Body of pancreas (tissue), 4 donors: ENCODE measurements around the gene ATP2B2. TPM values are rescaled to one million over a fixed set of nuclear protein-coding genes. Genes with fewer than 3 reads are reported as not detected.
"Not testable (repeated sequence)": the region's sequence is repeated elsewhere in the genome, so short reads cannot be mapped to it uniquely, and the experiment has no call there.

Experiments
- ATAC-seq: fragments of 150-250 bp; one replicate; pipeline ENCODE4 v1.9.1; 2016
- DNase-seq, 4 donors: peaks; one replicate each; pipeline ENCODE4 v3.0.0-alpha.2; 2019
- H3K27ac ChIP-seq, 4 donors: fragments of 200-600 bp; sonication (generic); 1 replicate in 3 of 4; 2 replicates in 1 of 4; pipeline versions ENCODE4 v1.5.1 to v1.6.1; 2016 to 2019; ENCODE audit warnings: mild to moderate bottlenecking in 1 of 4, mixed read lengths in 1 of 4, moderate library complexity in 1 of 4
- H3K27me3 ChIP-seq, 2 donors: fragments of 200-600 bp; sonication (generic); one replicate each; pipeline ENCODE4 v1.6.0; 2016; ENCODE audit warnings: mild to moderate bottlenecking in 1 of 2
- H3K36me3 ChIP-seq, 2 donors: fragments of 200-600 bp; sonication (generic); replicated peaks in 1 of 2; 2 replicates each; pipeline ENCODE4 v1.5.1; 2016; ENCODE audit warnings: low read depth in 2 of 2; ENCODE audit not compliant: insufficient read depth in 1 of 2
- H3K4me1 ChIP-seq: fragments of 200-600 bp; sonication (generic); one replicate; pipeline ENCODE4 v1.6.0; 2016
- H3K4me3 ChIP-seq, 2 donors: fragments of 200-600 bp; sonication (generic); 1 replicate in 1 of 2; 2 replicates in 1 of 2; pipeline ENCODE4 v1.5.1; 2016 to 2019
- H3K9me3 ChIP-seq, 3 donors: fragments of 200-600 bp; sonication (generic); 1 replicate in 2 of 3; 2 replicates in 1 of 3; pipeline ENCODE4 v1.5.1; 2016
- CTCF ChIP-seq, 7 experiments: fragments of 450-650 bp in 4 of 7; fragments of 200-600 bp in 3 of 7; sonication (generic) in 3 of 7; IDR thresholded peaks; one replicate each; pipeline ENCODE4 v1.5.1; 2016 to 2019; ENCODE audit warnings: antibody characterized with exemption in 7 of 7
- POLR2A ChIP-seq, 3 donors: fragments of 450-650 bp; IDR thresholded peaks; one replicate each; pipeline ENCODE4 v1.6.1; 2016; ENCODE audit warnings: antibody characterized with exemption in 3 of 3, mild to moderate bottlenecking in 2 of 3
- WGBS, 2 donors: methylation state at CpG; one replicate each; pipeline ENCODE4 v1.1.5; 2017; 5-methylcytosine and 5-hydroxymethylcytosine counted together
- intact Hi-C: fragments of 100-400 bp; cut with DNase I; formaldehyde crosslinking; loops from one replicate; pipeline ENCODE4 v1.15.1; 2023
- total RNA-seq, 2 donors: library from RNA; depleted of rRNA; stranded (reverse); fragments of >200 nt; gene quantifications; one replicate each; pipeline ENCODE4 v1.1.0, GENCODE V29; 2016

The ATP2B2 gene
- total RNA-seq, 2 donors from 2014 or later, result 0.52 TPM; not detected in 1

GRCh38 chr3:10546181-10546624 lies 40.8 kb upstream of the ATP2B2 start:
- Histone ChIP-seq H3K27me3 (no peaks in the 10 kb centered on the region), H3K4me1 (no peaks in the 10 kb centered on the region), H3K4me3 (no peak overlapping the region), H3K27ac (no peak overlapping the region), H3K9me3 (peaks cover 0 to 4% (median 0%) of the 10 kb centered on the region in 3 donors), H3K36me3 (no peaks in the 10 kb centered on the region)
- intact Hi-C loops, result no loop called here
- DNase-seq (no peak), ATAC-seq (no peak)
- TF ChIP-seq CTCF (IDR thresholded peaks at IDR 0.05) (no peak), POLR2A (IDR thresholded peaks at IDR 0.05) (no peak)
- 56 to 79% methylated on average over 5 of the region's 5 CpGs for WGBS, 2 donors

- Histone ChIP-seq H3K9me3 (peaks cover 0 to 4% (median 0%) of the 10 kb centered on the region in 3 donors), H3K27me3 (no peaks in the 10 kb centered on the region), H3K27ac (no peak overlapping the region), H3K4me3 (no peak overlapping the region), H3K36me3 (no peaks in the 10 kb centered on the region), H3K4me1 (no peaks in the 10 kb centered on the region)
- intact Hi-C loops, result no loop called here
- TF ChIP-seq POLR2A (IDR thresholded peaks at IDR 0.05), result no peak
- TF ChIP-seq CTCF (IDR thresholded peaks at IDR 0.05), result no peak
- no peak for DNase-seq
- WGBS, 2 donors, result 46 to 53% methylated on average over 2 of the region's 2 CpGs
- ATAC-seq, result no peak
These were observed 37.1 kb upstream of the ATP2B2 start for GRCh38 chr3:10542518-10542917.

GRCh38 chr3:10540347-10540746 lies 35.0 kb upstream of the ATP2B2 start:
- WGBS, 2 donors, result 70 to 75% methylated on average over 6 of the region's 6 CpGs
- ATAC-seq, H3K27me3 ChIP-seq, H3K27ac ChIP-seq, H3K4me3 ChIP-seq, H3K9me3 ChIP-seq, intact Hi-C loops, H3K36me3 ChIP-seq, H3K4me1 ChIP-seq, DNase-seq: not testable (repeated sequence)

GRCh38 chr3:10534066-10534465 lies 28.7 kb upstream of the ATP2B2 start:
- WGBS, 2 donors, result 77 to 79% methylated on average over 4 of the region's 4 CpGs
- no peak for TF ChIP-seq CTCF (IDR thresholded peaks at IDR 0.05)
- TF ChIP-seq POLR2A (IDR thresholded peaks at IDR 0.05), result no peak
- H3K36me3 ChIP-seq, result no peaks in the 10 kb centered on the region
- H3K27ac ChIP-seq, result no peak overlapping the region
- DNase-seq (no peak), ATAC-seq (no peak)
- H3K27me3 ChIP-seq, result no peaks in the 10 kb centered on the region
- H3K4me3 ChIP-seq, result no peak overlapping the region
- intact Hi-C loops, result no loop called here
- H3K4me1 ChIP-seq, result no peaks in the 10 kb centered on the region
- H3K9me3 ChIP-seq, result no peaks in the 10 kb centered on the region

- intact Hi-C loops, result no loop called here
- no peaks in the 10 kb centered on the region for H3K9me3 ChIP-seq
- no peak overlapping the region for H3K4me3 ChIP-seq
- ATAC-seq, result no peak
- TF ChIP-seq POLR2A (IDR thresholded peaks at IDR 0.05) (no peak), CTCF (IDR thresholded peaks at IDR 0.05) (no peak)
- DNase-seq, result no peak
- no peaks in the 10 kb centered on the region for H3K4me1 ChIP-seq
- H3K27me3 ChIP-seq, result no peaks in the 10 kb centered on the region
- no peak overlapping the region for H3K27ac ChIP-seq
- H3K36me3 ChIP-seq, result no peaks in the 10 kb centered on the region
These were observed 28.3 kb upstream of the ATP2B2 start for GRCh38 chr3:10533737-10534023.
